COR-L47 (cell line): ENCODE data around the gene CNBP.

ENCODE experiments used
- DNase-seq: peaks from one replicate; lab custom pipeline; 2025; lab: John Stamatoyannopoulos, UW

The CNBP gene

GRCh38 chr3:129130291-129130813, 53.3 kb downstream of the CNBP start:
- DNase-seq = no peak

- no peak for DNase-seq
Observed at GRCh38 chr3:129128357-129129155, 55.1 kb downstream of the CNBP start.

- no peak for DNase-seq
Observed at GRCh38 chr3:129126726-129127280, 56.9 kb downstream of the CNBP start.

- no peak for DNase-seq
Observed at GRCh38 chr3:129123314-129124060, 60.2 kb downstream of the CNBP start.

- no peak for DNase-seq
Observed at GRCh38 chr3:129122412-129123011, 61.2 kb downstream of the CNBP start.

- peak; percentile 58 for DNase-seq
Observed at GRCh38 chr3:129121792-129122411, 61.8 kb downstream of the CNBP start, which contains the start of gene RAB43. Gene RAB43 (minus strand): TSS chr3:129121804. CDS start chr3:129121489, 315 bp downstream.

GRCh38 chr3:129121016-129121791, 62.5 kb downstream of the CNBP start:
- no peak for DNase-seq

- DNase-seq = peak; percentile 13
Observed at GRCh38 chr3:129120254-129121004, 63.3 kb downstream of the CNBP start.

GRCh38 chr3:129119365-129120100, 64.2 kb downstream of the CNBP start:
- no peak for DNase-seq

GRCh38 chr3:129118745-129119144, 65.0 kb downstream of the CNBP start:
- no peak for DNase-seq
